HEK293 (cell line): Measurements from ENCODE around the gene MAP3K9.

Source experiments
- CTCF ChIA-PET: fragments of 350-600 bp; formaldehyde crosslinking; extraction: SDS; loops from one replicate; lab custom pipeline; 2021; ENCODE audit warnings: antibody characterized with exemption; lab: Yijun Ruan, JAX
- POLR2A ChIA-PET: fragments of 300-600 bp; formaldehyde crosslinking; extraction: SDS; loops from one replicate; lab custom pipeline; 2020; ENCODE audit warnings: antibody characterized with exemption, inconsistent platforms; lab: Yijun Ruan, JAX
- H3K27ac ChIP-seq: fragments of 200-500 bp; sonication (Bioruptor generic); 2 replicates; pipeline ENCODE4 v1.5.1; 2014; ENCODE audit warnings: low read depth, low read length, control low read depth, inconsistent platforms; ENCODE audit errors: extremely low read depth
- H3K36me3 ChIP-seq, 2 experiments: fragments of 200-500 bp in 1 of 2; sonication (Bioruptor generic) in 1 of 2; 1 replicate in 1 of 2; 2 replicates in 1 of 2; pipeline ENCODE4 v1.5.1; 2014 to 2017; ENCODE audit warnings: inconsistent platforms in 2 of 2, low read length in 2 of 2; ENCODE audit not compliant: control insufficient read depth in 2 of 2, insufficient read depth in 1 of 2
- H3K4me1 ChIP-seq: fragments of 200-500 bp; sonication (Bioruptor generic); 2 replicates; pipeline ENCODE4 v1.5.1; 2014; ENCODE audit warnings: mild to moderate bottlenecking, low read length, inconsistent platforms; ENCODE audit not compliant: control insufficient read depth, insufficient read depth
- H3K4me3 ChIP-seq: 2 replicates; pipeline ENCODE4 v1.5.1; 2011; ENCODE audit warnings: low read depth, mild to moderate bottlenecking, control low read depth, low read length, moderate library complexity
- H3K9me3 ChIP-seq: fragments of 200-500 bp; sonication (Bioruptor generic); 2 replicates; pipeline ENCODE4 v1.5.1; 2014; ENCODE audit warnings: low read depth, low read length, inconsistent platforms; ENCODE audit not compliant: control insufficient read depth, insufficient read depth
- GLIS2 ChIP-seq: fragments of 450-650 bp; formaldehyde crosslinking; IDR thresholded peaks from 2 replicates; pipeline ENCODE4 v1.5.1; 2016; ENCODE audit warnings: missing biosample characterization, missing genetic modification characterization
- KLF9 ChIP-seq: fragments of 450-650 bp; formaldehyde crosslinking; IDR thresholded peaks from 2 replicates; pipeline ENCODE4 v1.5.1; 2016; ENCODE audit warnings: missing biosample characterization, missing genetic modification characterization, low read depth
- PRDM10 ChIP-seq: fragments of 450-650 bp; formaldehyde crosslinking; IDR thresholded peaks from 2 replicates; pipeline ENCODE4 v1.5.1; 2016; ENCODE audit warnings: missing biosample characterization, missing genetic modification characterization
- REST ChIP-seq: fragments of 450-650 bp; formaldehyde crosslinking; IDR thresholded peaks from 2 replicates; pipeline ENCODE4 v1.5.1; 2016; ENCODE audit warnings: missing biosample characterization, missing genetic modification characterization
- TSHZ1 ChIP-seq: fragments of 450-650 bp; formaldehyde crosslinking; IDR thresholded peaks from 2 replicates; pipeline ENCODE4 v1.5.1; 2016; ENCODE audit warnings: missing biosample characterization, missing genetic modification characterization, borderline replicate concordance
- ZBTB17 ChIP-seq: fragments of 450-650 bp; formaldehyde crosslinking; IDR thresholded peaks from 2 replicates; pipeline ENCODE4 v1.5.1; 2016; ENCODE audit warnings: missing biosample characterization, missing genetic modification characterization
- ZBTB8A ChIP-seq: fragments of 450-650 bp; formaldehyde crosslinking; IDR thresholded peaks from 2 replicates; pipeline ENCODE4 v1.5.1; 2016; ENCODE audit warnings: missing biosample characterization, missing genetic modification characterization
- ZFHX2 ChIP-seq: fragments of 450-650 bp; formaldehyde crosslinking; conservative IDR thresholded peaks from 2 replicates; pipeline ENCODE4 v1.5.1; 2016; ENCODE audit warnings: missing biosample characterization, missing genetic modification characterization
- ZFP37 ChIP-seq: fragments of 450-650 bp; formaldehyde crosslinking; IDR thresholded peaks from 2 replicates; pipeline ENCODE4 v1.5.1; 2016; ENCODE audit warnings: missing biosample characterization, missing genetic modification characterization
- ZNF211 ChIP-seq: fragments of 450-650 bp; formaldehyde crosslinking; IDR thresholded peaks from 2 replicates; pipeline ENCODE4 v1.5.1; 2016; ENCODE audit warnings: low read depth, missing biosample characterization, missing genetic modification characterization
- ZNF404 ChIP-seq: fragments of 450-650 bp; formaldehyde crosslinking; IDR thresholded peaks from 2 replicates; pipeline ENCODE4 v1.5.1; 2017; ENCODE audit warnings: missing biosample characterization, missing genetic modification characterization
- ZNF600 ChIP-seq: fragments of 450-650 bp; formaldehyde crosslinking; IDR thresholded peaks from 2 replicates; pipeline ENCODE4 v1.5.1; 2016; ENCODE audit warnings: missing biosample characterization, missing genetic modification characterization
- ZNF701 ChIP-seq: fragments of 450-650 bp; formaldehyde crosslinking; IDR thresholded peaks from 2 replicates; pipeline ENCODE4 v1.5.1; 2016; ENCODE audit warnings: missing biosample characterization, missing genetic modification characterization
- ZSCAN18 ChIP-seq: fragments of 450-650 bp; formaldehyde crosslinking; IDR thresholded peaks from 2 replicates; pipeline ENCODE4 v1.5.1; 2016; ENCODE audit warnings: missing biosample characterization, missing genetic modification characterization

The MAP3K9 gene

GRCh38 chr14:70807898-70808415 lies 1.4 kb downstream of the MAP3K9 start:
- Histone ChIP-seq H3K9me3 (no peaks in the 10 kb centered on the region), H3K4me3 (peak overlapping the region; percentile 85), H3K27ac (no peak overlapping the region), H3K36me3 (no peaks in the 10 kb centered on the region), H3K4me1 (peaks cover 4% of the 10 kb centered on the region; the same call in 1 of the 2 replicates)
- POLR2A ChIA-PET, result interaction anchor here (0.6 to 1.1 kb wide), 2 partner anchors 9 to 688 kb away, joined by 4 to 5 read pairs; no protein-coding TSS in a partner anchor
- peak; percentile 87 for TF ChIP-seq PRDM10
- TF ChIP-seq ZNF211, result no peak
- peak; percentile 19; the same call in 1 of the 2 replicates for TF ChIP-seq ZBTB17
- TF ChIP-seq ZBTB8A (tag by site-specific recombination), result peak; percentile 44; the same call in 1 of the 2 replicates
- CTCF ChIA-PET, result interaction anchor here (0.6 to 2.9 kb wide), 3 partner anchors 10 to 240 kb away, joined by 3 to 12 read pairs (median 3); no protein-coding TSS in a partner anchor

- ChIA-PET POLR2A (no interaction called here), CTCF (interaction anchor here (0.7 to 2.2 kb wide), 3 partner anchors 13 to 758 kb away, joined by 3 to 7 read pairs (median 3); no protein-coding TSS in a partner anchor)
- no peaks in the 10 kb centered on the region for H3K9me3 ChIP-seq
- no peak overlapping the region for H3K4me3 ChIP-seq
- peaks cover 0 to 12% of the 10 kb centered on the region in 2 experiments; a peak in 1 of 3 replicates for H3K36me3 ChIP-seq
- TF ChIP-seq ZNF211, result no peak
- TF ChIP-seq REST (tag by site-specific recombination), result peak; percentile 84
- no peaks in the 10 kb centered on the region; the same call in 1 of the 2 replicates for H3K4me1 ChIP-seq
- H3K27ac ChIP-seq, result no peak overlapping the region
Measured at GRCh38 chr14:70804556-70805162, 4.7 kb downstream of the MAP3K9 start.

- no peaks in the 10 kb centered on the region; the same call in 1 of the 2 replicates for H3K4me1 ChIP-seq
- H3K27ac ChIP-seq, result no peak overlapping the region
- ChIA-PET CTCF (interaction anchor here (0.6 to 2.2 kb wide), 3 partner anchors 9 to 757 kb away, joined by 3 to 7 read pairs (median 3); no protein-coding TSS in a partner anchor), POLR2A (no interaction called here)
- peaks cover 0 to 14% of the 10 kb centered on the region in 2 experiments; a peak in 2 of 3 replicates for H3K36me3 ChIP-seq
- no peak overlapping the region for H3K4me3 ChIP-seq
- H3K9me3 ChIP-seq, result no peaks in the 10 kb centered on the region
- TF ChIP-seq ZBTB17 (no peak), KLF9 (tag by site-specific recombination) (no peak), ZNF600 (tag by site-specific recombination) (no peak), ZNF404 (tag by site-specific recombination) (no peak), TSHZ1 (tag by site-specific recombination) (no peak), ZFHX2 (no peak), ZSCAN18 (no peak), ZFP37 (no peak), GLIS2 (tag by site-specific recombination) (no peak), ZNF701 (tag by site-specific recombination) (no peak)
Measured at GRCh38 chr14:70803321-70804310, 5.7 kb downstream of the MAP3K9 start.
